ENCODE measurements around the gene EPS8.
A peak's percentile ranks its signal among the peaks of the same experiment; 100 is the strongest.

EPS8 gene

GRCh38 chr12:15600223-15600935, 188.8 kb downstream of the EPS8 start:
- Histone ChIP-seq H3K9ac (ENCODE audit: low read length in 2 of 2) (no peak overlapping the region), H3K27me3 (ENCODE audit: control insufficient read depth in 1 of 2, insufficient read depth in 2 of 2, low read length in 2 of 2) (no peaks in the 10 kb centered on the region), H3K9me3 (ENCODE audit: control insufficient read depth in 2 of 2, low read length in 2 of 2) (no peaks in the 10 kb centered on the region), H3K4me3 (ENCODE audit: low read length in 2 of 2) (no peak overlapping the region), H3K36me3 (ENCODE audit: control insufficient read depth in 2 of 2, insufficient read depth in 2 of 2, low read length in 2 of 2) (no peaks in the 10 kb centered on the region), H3K27ac (ENCODE audit: low read length) (no peak overlapping the region), H3K4me1 (ENCODE audit: control insufficient read depth, insufficient read depth, low read length) (peaks cover 8% of the 10 kb centered on the region)

- Histone ChIP-seq H3K36me3 (ENCODE audit: control insufficient read depth in 2 of 2, insufficient read depth in 2 of 2, low read length in 2 of 2) (no peaks in the 10 kb centered on the region), H3K9ac (ENCODE audit: low read length in 2 of 2) (no peak overlapping the region), H3K27me3 (ENCODE audit: control insufficient read depth in 1 of 2, insufficient read depth in 2 of 2, low read length in 2 of 2) (no peaks in the 10 kb centered on the region), H3K4me3 (ENCODE audit: low read length in 2 of 2) (no peak overlapping the region), H3K9me3 (ENCODE audit: control insufficient read depth in 2 of 2, low read length in 2 of 2) (no peaks in the 10 kb centered on the region), H3K4me1 (ENCODE audit: control insufficient read depth, insufficient read depth, low read length) (peaks cover 8% of the 10 kb centered on the region), H3K27ac (ENCODE audit: low read length) (no peak overlapping the region)
Measured at GRCh38 chr12:15599266-15600037, 189.7 kb downstream of the EPS8 start.

- no peak overlapping the region for H3K9ac ChIP-seq (ENCODE audit: low read length in 2 of 2)
- H3K9me3 ChIP-seq (ENCODE audit: control insufficient read depth in 2 of 2, low read length in 2 of 2): no peaks in the 10 kb centered on the region
- peaks cover 8% of the 10 kb centered on the region for H3K4me1 ChIP-seq (ENCODE audit: control insufficient read depth, insufficient read depth, low read length)
- H3K27me3 ChIP-seq (ENCODE audit: control insufficient read depth in 1 of 2, insufficient read depth in 2 of 2, low read length in 2 of 2): no peaks in the 10 kb centered on the region
- no peak overlapping the region for H3K4me3 ChIP-seq (ENCODE audit: low read length in 2 of 2)
- no peaks in the 10 kb centered on the region for H3K36me3 ChIP-seq (ENCODE audit: control insufficient read depth in 2 of 2, insufficient read depth in 2 of 2, low read length in 2 of 2)
- no peak overlapping the region for H3K27ac ChIP-seq (ENCODE audit: low read length)
Measured at GRCh38 chr12:15597125-15597830, 191.9 kb downstream of the EPS8 start.

GRCh38 chr12:15596174-15596573, 193.0 kb downstream of the EPS8 start:
- H3K27ac ChIP-seq (ENCODE audit: low read length): no peak overlapping the region
- H3K9me3 ChIP-seq (ENCODE audit: control insufficient read depth in 2 of 2, low read length in 2 of 2): no peaks in the 10 kb centered on the region
- H3K4me3 ChIP-seq (ENCODE audit: low read length in 2 of 2): no peak overlapping the region
- no peaks in the 10 kb centered on the region for H3K36me3 ChIP-seq (ENCODE audit: control insufficient read depth in 2 of 2, insufficient read depth in 2 of 2, low read length in 2 of 2)
- no peaks in the 10 kb centered on the region for H3K27me3 ChIP-seq (ENCODE audit: control insufficient read depth in 1 of 2, insufficient read depth in 2 of 2, low read length in 2 of 2)
- peaks cover 8% of the 10 kb centered on the region for H3K4me1 ChIP-seq (ENCODE audit: control insufficient read depth, insufficient read depth, low read length)
- H3K9ac ChIP-seq (ENCODE audit: low read length in 2 of 2): no peak overlapping the region

GRCh38 chr12:15592934-15593333, 196.3 kb downstream of the EPS8 start:
- Histone ChIP-seq H3K27me3 (ENCODE audit: control insufficient read depth in 1 of 2, insufficient read depth in 2 of 2, low read length in 2 of 2) (no peaks in the 10 kb centered on the region), H3K4me3 (ENCODE audit: low read length in 2 of 2) (no peak overlapping the region), H3K27ac (ENCODE audit: low read length) (no peak overlapping the region), H3K9ac (ENCODE audit: low read length in 2 of 2) (no peak overlapping the region), H3K4me1 (ENCODE audit: control insufficient read depth, insufficient read depth, low read length) (no peaks in the 10 kb centered on the region), H3K36me3 (ENCODE audit: control insufficient read depth in 2 of 2, insufficient read depth in 2 of 2, low read length in 2 of 2) (no peaks in the 10 kb centered on the region), H3K9me3 (ENCODE audit: control insufficient read depth in 2 of 2, low read length in 2 of 2) (no peaks in the 10 kb centered on the region)

- H3K9me3 ChIP-seq (ENCODE audit: control insufficient read depth in 2 of 2, low read length in 2 of 2): no peaks in the 10 kb centered on the region
- no peaks in the 10 kb centered on the region for H3K27me3 ChIP-seq (ENCODE audit: control insufficient read depth in 1 of 2, insufficient read depth in 2 of 2, low read length in 2 of 2)
- H3K27ac ChIP-seq (ENCODE audit: low read length): no peak overlapping the region
- H3K4me1 ChIP-seq (ENCODE audit: control insufficient read depth, insufficient read depth, low read length): no peaks in the 10 kb centered on the region
- no peak overlapping the region for H3K9ac ChIP-seq (ENCODE audit: low read length in 2 of 2)
- H3K4me3 ChIP-seq (ENCODE audit: low read length in 2 of 2): no peak overlapping the region
- no peaks in the 10 kb centered on the region for H3K36me3 ChIP-seq (ENCODE audit: control insufficient read depth in 2 of 2, insufficient read depth in 2 of 2, low read length in 2 of 2)
Measured at GRCh38 chr12:15591811-15592210, 197.4 kb downstream of the EPS8 start.

- no peak overlapping the region for H3K27ac ChIP-seq (ENCODE audit: low read length)
- no peaks in the 10 kb centered on the region for H3K4me1 ChIP-seq (ENCODE audit: control insufficient read depth, insufficient read depth, low read length)
Measured at GRCh38 chr12:15590180-15590826, 198.9 kb downstream of the EPS8 start.

GRCh38 chr12:15589328-15590032, 199.7 kb downstream of the EPS8 start:
- Histone ChIP-seq H3K4me3 (ENCODE audit: low read length in 2 of 2) (no peak overlapping the region), H3K27ac (ENCODE audit: low read length) (no peak overlapping the region)

More at GRCh38 chr12:15590180-15590826, 198.9 kb downstream of the EPS8 start:
- Histone ChIP-seq H3K4me3 (ENCODE audit: low read length in 2 of 2) (peak overlapping the region; percentile 10 to 68), H3K36me3 (ENCODE audit: control insufficient read depth in 2 of 2, insufficient read depth in 2 of 2, low read length in 2 of 2) (no peaks in the 10 kb centered on the region), H3K27me3 (ENCODE audit: control insufficient read depth in 1 of 2, insufficient read depth in 2 of 2, low read length in 2 of 2) (no peaks in the 10 kb centered on the region), H3K9me3 (ENCODE audit: control insufficient read depth in 2 of 2, low read length in 2 of 2) (no peaks in the 10 kb centered on the region), H3K9ac (ENCODE audit: low read length in 2 of 2) (peak overlapping the region in 1 of 2 donors; percentile 22)

GRCh38 chr12:15584366-15585041, 204.7 kb downstream of the EPS8 start:
- Histone ChIP-seq H3K27me3 (ENCODE audit: control insufficient read depth in 1 of 2, insufficient read depth in 2 of 2, low read length in 2 of 2) (no peaks in the 10 kb centered on the region), H3K36me3 (ENCODE audit: control insufficient read depth in 2 of 2, insufficient read depth in 2 of 2, low read length in 2 of 2) (no peaks in the 10 kb centered on the region), H3K9ac (ENCODE audit: low read length in 2 of 2) (no peak overlapping the region), H3K4me1 (ENCODE audit: control insufficient read depth, insufficient read depth, low read length) (no peaks in the 10 kb centered on the region), H3K27ac (ENCODE audit: low read length) (no peak overlapping the region), H3K9me3 (ENCODE audit: control insufficient read depth in 2 of 2, low read length in 2 of 2) (no peaks in the 10 kb centered on the region), H3K4me3 (ENCODE audit: low read length in 2 of 2) (no peak overlapping the region)

More at GRCh38 chr12:15589328-15590032, 199.7 kb downstream of the EPS8 start:
- no peaks in the 10 kb centered on the region for H3K9me3 ChIP-seq (ENCODE audit: control insufficient read depth in 2 of 2, low read length in 2 of 2)
- no peaks in the 10 kb centered on the region for H3K4me1 ChIP-seq (ENCODE audit: control insufficient read depth, insufficient read depth, low read length)
- no peaks in the 10 kb centered on the region for H3K36me3 ChIP-seq (ENCODE audit: control insufficient read depth in 2 of 2, insufficient read depth in 2 of 2, low read length in 2 of 2)
- no peaks in the 10 kb centered on the region for H3K27me3 ChIP-seq (ENCODE audit: control insufficient read depth in 1 of 2, insufficient read depth in 2 of 2, low read length in 2 of 2)
- no peak overlapping the region for H3K9ac ChIP-seq (ENCODE audit: low read length in 2 of 2)
